Pons (tissue), 1 donor: ENCODE data around the gene BNC2.
"Not testable (repeated sequence)": the region's sequence is repeated elsewhere in the genome, so short reads cannot be mapped to it uniquely, and the experiment has no call there.

Source experiments
- DNase-seq: peaks from one replicate; pipeline ENCODE4 v3.0.0-alpha.2; 2016; ENCODE audit warnings: low spot score

BNC2 gene

DNA sequence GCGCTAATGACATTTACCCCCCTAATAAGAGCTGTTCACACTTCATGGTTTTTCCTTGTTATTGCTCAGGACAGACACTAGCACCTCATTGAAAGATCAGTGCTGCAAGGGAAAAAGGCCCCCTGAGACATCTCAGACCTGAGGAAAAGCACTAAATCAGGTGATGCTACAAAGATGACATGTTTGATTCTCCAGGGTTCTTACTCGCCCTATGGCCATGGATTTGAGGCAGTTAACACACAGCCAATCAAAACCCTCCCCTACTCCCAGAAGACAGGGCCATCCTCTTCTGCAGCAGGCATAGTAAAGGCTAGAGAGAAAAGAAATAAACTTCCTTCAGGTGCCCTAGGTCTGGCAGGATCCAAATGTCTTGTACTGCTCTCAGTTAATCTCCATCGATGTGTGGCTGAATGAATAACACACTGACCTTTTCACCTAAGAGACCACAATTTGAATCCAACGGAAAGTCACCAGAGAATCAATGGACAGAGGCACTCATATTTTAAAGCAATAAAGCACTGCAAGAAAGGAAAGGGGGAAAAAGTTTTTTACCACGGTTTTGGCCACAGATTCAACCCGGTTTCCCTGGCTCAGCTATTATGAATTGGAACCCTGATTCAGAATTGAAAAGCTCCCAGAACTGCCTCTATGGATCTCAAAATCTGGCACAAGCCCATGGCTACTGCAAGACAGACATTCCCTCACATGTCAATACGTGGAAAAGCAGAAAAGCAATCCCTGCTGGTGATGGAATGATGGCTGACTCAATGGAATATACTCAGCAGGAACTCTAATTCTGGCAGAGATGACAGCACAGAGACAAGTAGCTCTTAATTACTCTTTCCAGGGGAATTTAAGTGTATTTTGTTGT, 329.5 kb downstream of the BNC2 start:
- DNase-seq: no peak

DNA sequence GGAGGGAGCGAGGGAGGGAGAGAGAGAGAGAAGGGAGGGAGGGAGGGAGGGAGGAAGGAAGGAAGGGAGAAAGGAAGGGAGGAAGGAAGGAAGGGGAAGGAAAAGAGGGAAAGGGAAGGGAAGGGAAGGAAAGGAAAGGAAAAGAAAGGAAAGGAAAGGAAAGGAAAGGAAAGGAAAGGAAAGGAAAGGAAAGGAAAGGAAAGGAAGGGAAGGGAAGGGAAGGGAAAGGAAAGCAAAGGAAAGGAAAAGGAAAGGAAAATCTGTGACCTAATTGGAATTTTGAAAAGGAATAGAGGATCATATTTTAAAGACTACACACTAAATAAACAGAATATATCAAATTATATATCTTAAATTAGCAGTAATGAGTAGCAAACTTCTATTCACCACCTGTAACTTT, 330.8 kb downstream of the BNC2 start:
- not testable (repeated sequence) for DNase-seq

DNA sequence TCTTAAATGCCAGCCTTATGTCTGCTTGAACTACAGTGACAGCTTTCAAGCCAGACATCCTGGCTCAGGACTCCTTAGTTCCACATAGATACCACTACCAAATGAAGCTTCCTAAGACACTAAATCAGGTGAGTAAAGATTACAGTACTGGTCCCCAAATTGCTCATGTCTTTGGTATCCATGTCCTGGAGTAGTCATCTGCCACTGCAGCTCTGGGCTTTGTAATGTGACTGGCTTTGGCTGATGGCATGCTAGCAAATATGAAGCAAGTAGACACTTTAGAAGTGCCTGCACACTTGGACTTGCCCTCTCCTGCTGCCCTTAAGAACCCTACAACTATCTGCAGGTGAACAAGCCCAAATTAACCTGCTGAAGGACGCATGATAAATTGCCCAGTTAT, 334.9 kb downstream of the BNC2 start:
- DNase-seq: no peak

DNA sequence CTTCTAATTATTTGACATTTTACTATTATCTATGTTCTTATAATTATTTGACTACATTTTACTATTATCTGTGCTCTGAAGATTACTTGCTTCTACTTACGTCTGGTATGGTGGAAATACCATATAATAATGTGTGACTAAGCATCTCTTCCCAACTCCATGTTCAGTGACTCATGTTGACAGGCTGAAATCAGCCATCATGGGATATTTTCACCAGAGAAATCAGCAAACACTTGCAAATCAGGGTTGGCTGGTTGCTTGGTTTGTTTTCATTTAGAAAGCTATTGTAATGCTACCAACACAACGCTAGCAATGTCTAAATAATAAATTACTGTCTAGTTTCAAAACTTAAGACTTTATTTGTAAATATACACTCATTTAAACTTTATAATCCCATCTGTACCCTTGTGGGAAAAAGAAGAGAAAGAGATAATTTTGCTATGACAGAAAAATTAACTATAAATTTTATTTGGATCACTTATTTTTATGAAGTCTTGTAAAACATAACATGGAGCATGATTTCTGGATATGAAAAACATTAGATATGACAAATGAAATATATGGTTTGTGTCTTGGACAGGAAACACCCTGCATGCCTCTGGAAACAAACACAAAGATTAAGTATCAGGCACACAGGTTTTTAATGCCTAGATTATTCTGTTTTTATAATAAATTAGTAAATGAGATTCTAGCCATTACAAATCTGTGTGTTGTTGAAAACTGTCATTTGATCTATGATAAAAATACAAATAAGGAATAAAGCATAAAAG, 337.6 kb downstream of the BNC2 start:
- no peak for DNase-seq

DNA sequence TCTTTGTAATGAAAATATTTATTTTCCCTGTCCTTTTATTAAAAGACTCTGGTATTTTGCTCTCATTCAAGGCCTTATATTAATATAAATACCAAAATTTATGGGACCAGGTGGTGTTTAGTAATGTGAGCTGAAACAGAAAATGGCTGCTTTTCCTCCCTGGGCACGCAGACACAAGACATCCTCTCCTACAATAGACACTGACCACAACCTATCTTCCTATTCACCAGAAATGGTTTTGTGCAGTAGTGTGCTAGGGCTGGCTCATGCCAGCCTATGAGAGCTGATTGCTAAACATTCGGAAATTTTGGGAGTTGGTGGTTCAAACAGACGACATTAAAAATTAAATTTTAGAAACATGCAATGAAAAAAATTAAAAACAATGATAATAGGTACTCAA, 338.2 kb downstream of the BNC2 start:
- DNase-seq: no peak

DNA sequence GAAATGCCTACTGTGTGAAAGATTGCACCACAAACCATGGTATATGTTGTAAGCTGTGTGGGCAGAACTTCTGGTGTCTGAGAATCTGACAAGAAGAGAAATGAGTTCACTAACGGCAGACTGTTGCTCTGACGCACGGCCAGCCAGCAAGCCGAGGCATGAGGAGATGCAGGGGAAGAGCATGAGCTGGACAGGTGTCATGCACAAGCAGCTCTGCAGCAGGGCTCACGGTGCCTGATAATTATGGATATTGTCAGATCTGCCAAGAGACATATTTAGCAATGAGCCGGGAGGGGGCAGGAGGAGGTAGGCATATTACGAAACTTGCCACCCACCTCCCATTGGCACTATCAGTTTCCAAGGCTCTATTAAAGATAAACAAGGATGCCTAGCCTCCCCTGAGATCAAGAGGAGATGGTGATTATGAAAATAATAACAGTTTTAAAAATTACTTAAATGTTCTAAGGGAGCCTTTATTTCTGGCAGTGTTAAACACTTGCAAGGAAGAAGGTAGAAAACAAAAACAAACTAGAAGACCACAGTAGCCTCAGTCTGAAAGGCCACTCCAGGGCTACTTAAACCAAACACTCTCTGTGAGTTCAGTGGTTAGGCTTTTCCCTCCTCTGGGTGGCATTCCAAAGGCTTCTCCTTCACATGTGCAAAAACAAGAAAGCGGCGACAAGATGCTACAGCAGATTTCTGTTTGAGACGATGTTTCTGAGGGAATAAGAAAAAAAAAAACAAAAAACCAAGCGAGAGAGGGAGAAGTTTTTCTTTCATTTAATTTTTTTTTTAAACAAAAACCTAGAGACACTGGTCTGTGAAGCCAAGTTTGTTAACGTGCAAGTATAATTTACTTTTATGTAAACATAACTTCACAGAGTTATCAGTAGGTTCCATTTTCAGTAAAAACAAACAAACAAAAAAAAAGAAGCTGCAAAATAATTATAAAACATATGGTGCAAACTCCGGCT, 339.5 kb downstream of the BNC2 start:
- DNase-seq: no peak

DNA sequence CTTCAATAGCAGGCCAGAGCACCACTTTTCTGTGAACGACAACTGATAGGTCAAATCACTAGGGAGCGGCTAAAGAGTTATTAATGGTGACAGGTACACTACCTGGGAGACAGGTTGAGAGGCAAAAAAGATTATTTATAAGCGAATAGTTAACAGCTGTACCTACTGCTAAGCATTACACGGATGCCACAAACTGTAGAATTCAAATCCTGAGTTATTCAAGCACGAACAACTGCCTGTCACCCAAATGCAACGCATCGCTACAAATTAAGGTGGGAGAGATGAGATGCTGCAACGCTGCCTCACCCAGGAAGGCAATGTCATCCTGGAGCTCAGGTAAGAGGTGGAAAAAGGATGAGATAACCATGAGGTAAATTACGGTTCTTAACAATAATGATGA, 342.9 kb downstream of the BNC2 start:
- no peak for DNase-seq

DNA sequence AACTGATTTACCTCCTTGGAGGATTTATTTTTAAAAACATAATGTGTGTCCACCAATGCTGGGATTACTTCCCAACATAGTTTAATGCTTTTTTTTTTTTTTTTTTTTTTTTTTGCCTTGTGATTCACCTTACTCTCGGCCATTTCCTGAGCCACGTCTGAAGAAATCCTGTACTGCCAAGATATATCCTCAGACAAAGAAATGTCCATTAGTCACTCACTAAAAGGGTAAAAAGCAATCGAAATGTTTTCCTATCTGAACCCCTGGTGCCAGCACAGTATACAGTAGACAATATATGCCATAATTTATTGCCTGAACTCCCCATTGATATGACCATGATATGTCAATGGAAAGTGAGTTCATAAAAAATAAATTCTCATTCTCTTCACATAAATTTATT, 344.1 kb downstream of the BNC2 start:
- DNase-seq: no peak

DNA sequence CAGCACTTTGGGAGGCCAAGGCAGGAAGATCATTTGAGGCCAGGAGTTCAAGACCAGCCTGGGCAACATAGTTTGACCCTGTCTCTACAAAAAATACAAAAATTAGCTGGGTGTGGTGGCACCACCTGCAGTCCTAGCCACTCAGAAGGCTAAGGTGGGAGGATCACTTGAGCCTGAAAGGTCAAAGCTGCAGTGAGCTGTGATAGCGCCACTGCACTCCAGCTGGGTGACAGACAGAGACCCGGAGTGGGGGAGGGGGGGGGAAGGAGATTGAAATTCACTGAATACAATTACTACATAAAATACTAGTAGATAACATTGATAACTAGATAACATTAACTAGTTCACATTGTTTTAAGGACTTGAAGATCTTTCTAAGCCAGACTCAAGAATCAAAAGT, 345.6 kb downstream of the BNC2 start:
- no peak for DNase-seq

DNA sequence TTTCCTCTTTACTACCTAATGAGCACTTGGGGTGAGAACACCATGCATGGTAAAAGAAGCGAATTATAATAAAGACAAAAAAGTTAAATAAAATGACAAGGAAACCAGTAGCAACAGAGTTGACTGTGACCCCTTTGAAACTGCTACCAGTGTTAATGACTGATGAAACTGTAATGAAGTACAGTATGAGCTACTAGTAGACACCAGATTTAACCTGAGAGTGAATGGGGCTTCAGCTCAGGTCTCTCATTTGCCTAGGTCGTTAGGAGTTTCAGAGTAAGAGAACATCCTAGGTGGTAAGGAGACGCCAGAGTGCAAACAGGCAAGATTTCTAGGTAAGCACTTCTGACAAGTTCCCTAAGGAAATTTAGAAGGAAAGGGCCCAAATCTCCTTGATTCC, 346.4 kb downstream of the BNC2 start:
- no peak for DNase-seq

DNA sequence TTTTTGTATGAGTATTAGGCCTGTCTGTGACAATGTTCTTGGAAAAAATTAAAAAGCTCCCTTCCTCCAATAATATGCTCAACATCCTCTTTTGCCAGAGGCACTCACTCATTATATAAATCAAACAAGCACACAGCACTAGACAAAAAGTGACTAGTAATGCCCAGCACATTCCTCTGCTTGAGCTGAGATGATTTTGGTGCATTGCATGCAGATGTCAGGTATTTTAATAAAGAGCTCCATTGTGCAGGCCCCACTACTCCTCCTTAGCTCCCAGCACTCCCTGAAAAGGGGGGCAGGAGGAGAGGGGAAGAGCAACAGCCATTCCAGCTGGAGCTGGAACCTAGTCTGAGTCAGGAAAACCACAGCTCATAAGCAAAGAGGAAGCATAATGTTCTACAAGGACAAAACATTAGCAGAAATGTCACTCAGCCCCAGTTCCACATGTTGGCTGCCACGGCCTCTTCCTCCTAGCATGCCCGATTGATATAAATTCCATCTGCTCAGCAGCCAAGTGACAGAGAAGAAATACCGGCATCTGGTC, 348.5 kb downstream of the BNC2 start:
- DNase-seq: peak; percentile 35

DNA sequence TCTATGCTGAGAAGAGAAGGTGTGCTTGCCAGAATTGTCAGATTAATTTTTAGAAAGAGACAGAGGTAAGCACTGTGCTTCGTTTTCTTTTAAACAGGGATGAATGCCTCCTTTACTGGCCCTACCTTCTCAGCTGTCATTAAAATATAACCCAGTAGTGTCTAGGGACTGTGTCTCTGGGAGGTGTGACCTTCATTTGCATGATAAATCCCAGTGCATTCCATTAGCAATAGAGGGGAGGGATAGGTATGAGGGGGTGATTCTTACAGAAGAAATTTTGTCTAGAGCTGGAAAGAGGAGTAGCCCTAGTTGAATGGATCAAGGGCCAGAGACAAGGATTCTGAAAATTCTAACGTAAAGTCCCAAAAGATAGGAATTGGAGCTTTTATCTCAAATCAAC, 351.5 kb downstream of the BNC2 start:
- DNase-seq: no peak

DNA sequence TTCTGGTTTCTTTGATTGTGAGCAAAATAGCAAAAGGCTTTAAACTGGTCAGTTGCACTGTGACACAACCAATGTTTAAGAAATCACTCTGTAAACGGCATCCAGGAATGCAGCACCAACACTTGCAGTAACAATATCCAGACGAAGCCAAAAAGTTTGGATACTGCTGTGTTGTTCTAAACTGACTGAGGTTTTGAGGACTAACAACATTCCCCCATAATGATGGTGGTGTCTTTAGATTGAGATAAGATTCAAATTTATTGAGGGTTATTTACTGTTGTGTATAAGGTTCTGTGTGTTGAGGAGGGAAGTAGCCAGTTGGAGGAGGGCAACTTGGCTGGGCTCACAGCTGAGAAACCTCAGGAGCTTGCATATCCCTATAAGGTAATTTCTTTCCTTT, 353.6 kb downstream of the BNC2 start:
- no peak for DNase-seq

DNA sequence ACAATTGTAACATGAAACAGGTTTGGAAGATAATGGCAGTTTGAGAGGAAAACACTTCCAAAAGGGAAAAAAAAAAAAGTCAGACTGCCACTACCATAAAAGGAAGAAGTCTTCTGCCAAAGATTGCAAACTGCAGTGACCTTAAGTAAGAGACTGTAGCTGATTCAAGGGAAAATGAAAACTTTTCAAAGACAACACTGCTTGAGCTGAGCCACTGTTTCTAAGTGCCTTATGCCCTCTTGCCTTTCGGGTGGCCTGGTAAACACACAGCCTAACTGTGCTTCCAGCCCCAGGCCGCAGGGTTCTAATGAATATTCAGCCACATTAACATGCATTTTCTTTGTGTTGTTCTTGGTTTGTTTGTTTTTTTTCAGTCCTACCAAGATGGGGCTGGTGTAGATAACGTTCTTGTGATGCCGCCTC, 354.6 kb downstream of the BNC2 start:
- peak; percentile 25 for DNase-seq

DNA sequence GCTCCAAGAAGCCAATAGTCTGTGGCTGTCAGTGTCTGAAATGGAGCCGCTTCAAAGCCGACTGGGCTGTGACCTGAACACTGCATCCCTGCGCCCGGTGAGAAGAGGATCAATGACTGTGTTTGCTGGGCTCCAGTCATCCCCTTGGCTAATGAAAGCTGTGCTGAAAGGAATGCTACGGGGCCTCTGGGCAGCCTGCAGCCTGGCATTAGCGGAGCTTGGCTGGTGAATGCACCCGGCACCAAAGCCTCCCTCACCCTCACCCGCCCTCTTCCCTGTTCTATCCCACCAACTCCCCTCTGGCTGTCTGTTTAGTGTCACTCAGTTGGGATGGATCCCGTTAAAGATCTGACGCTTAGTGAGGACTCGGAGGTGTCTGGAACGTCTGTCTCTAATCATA, 355.3 kb downstream of the BNC2 start:
- DNase-seq: no peak

DNA sequence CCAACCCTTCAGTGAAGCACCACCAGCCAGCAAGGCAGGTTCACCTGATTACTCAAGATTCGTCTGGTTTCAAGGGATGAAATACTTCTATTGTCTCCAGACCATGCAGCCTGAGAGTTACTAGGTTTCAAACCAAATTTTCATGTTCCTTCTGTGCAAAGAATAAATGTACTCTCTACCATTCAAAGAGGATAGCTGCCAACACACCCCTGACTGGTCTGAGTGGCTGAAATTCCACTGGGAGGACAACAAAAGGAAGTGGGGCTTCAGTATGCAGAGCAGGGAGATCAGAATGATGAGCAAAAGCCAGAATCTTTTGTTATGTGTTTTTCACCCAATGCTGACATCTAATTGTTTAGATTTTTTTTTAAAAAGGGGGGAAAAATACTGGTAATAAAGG, 356.3 kb downstream of the BNC2 start:
- DNase-seq: no peak

DNA sequence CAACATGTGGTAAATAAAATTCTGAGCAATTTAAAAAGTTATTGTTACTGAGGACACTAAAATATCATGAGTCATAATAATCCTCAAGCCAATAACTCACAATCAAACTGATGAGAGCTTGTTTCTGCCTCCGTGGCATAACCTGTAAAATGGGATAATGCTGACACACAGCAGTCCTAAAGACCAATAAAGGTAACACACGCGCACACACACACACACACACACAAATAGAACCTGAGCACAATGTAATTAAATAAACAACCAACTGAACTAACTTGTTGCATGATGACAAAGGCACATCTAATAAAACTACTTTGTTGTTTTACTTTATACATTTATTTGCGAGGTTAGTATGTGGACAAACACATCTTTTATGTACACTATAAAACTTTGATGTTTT, 358.2 kb downstream of the BNC2 start:
- no peak for DNase-seq

DNA sequence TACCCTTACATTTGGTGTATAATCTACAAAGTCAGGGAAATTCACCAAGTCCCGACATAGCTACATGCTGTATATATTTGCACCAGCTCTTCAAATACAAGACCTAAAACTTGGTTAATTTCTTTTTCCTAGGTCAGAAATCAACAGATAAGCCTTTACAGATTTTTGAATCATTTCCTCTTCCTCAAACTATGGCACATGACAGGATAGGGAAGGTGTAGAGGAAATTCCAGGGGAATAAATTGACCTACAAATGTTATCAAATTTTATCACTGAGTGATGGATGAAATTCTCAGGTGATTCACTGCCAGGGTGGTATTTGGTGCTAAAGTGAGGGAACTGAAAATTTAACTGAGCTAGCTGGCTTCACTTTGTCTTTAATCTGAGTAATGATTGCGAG, 360.0 kb downstream of the BNC2 start:
- DNase-seq: no peak

DNA sequence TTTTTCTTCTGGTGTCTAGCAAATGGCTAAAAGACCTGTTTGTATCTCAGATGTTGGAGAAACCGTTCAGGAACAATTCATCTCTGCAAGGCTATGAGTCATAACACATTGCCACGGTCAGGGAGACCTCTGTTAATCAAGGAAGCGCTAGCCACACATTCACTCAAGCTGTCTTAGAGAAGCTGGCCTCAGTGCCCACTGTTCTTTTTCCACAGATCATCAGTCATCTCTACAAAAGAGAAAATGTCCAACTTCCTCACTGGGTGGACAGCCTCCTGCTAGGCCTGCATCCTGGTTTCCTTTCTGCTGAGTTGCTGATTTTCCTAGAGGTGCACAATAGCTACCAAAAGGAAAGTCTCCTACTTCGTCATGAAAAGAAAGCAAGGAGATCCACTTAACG, 360.5 kb downstream of the BNC2 start:
- DNase-seq: no peak

DNA sequence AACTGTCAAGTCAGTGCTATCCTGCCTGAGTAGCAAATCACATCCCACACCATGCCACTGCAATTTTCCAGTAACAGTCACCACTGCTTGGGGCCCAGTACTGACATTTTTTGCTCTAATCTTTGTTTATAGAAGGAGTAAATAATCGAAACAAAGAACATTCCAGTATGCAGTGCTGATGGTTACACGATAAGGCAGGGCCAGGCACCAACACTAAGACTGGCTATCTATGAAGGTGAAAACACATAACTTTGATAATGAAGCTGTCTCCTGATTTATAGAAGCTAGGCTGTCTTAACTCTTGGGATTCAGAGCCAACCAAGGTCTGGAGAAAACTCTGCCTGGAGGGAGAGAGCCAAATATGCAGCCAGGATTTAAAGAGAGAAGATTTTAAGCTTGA, 365.3 kb downstream of the BNC2 start:
- DNase-seq: no peak

DNA sequence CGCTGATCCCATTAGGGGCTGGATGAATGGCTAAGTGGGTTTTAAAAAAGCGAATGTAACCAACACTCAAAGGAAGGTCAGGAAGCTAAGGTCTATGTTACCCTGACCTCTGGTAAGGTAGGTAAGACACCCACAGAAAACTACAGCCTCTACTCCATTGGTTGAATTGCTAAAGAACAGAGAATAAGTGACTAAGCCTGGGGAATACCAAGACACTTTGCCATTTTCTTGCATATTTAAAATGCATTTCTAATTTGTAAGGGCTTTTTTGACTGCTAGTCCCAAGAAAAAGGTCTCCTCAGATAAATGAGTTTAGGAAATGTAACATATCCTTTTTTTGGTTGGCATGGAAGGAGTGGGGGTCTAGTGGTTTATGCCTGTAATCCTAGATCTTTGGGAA, 368.7 kb downstream of the BNC2 start:
- no peak for DNase-seq

DNA sequence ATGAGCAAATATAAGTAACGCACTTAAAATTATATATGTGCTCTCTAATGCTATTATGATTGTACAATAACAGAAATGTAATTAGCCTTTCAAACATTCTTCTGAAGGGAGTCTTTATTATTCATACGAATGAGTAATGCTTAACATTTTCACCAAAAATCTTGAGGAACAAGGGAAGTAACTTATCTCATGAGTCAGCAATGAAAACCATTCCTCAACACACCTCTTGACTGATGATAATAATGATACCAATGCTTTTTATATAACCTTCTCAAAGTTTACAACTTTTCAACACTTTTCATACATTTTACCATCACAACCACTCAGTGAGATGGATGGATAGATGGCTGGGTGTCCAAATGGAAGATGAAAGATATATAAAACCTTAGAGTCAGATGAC, 369.3 kb downstream of the BNC2 start:
- no peak for DNase-seq
